ENCODE results near the gene HAUS2.
"Not testable (repeated sequence)": the region's sequence is repeated elsewhere in the genome, so short reads cannot be mapped to it uniquely, and the experiment has no call there.

The HAUS2 gene

DNA sequence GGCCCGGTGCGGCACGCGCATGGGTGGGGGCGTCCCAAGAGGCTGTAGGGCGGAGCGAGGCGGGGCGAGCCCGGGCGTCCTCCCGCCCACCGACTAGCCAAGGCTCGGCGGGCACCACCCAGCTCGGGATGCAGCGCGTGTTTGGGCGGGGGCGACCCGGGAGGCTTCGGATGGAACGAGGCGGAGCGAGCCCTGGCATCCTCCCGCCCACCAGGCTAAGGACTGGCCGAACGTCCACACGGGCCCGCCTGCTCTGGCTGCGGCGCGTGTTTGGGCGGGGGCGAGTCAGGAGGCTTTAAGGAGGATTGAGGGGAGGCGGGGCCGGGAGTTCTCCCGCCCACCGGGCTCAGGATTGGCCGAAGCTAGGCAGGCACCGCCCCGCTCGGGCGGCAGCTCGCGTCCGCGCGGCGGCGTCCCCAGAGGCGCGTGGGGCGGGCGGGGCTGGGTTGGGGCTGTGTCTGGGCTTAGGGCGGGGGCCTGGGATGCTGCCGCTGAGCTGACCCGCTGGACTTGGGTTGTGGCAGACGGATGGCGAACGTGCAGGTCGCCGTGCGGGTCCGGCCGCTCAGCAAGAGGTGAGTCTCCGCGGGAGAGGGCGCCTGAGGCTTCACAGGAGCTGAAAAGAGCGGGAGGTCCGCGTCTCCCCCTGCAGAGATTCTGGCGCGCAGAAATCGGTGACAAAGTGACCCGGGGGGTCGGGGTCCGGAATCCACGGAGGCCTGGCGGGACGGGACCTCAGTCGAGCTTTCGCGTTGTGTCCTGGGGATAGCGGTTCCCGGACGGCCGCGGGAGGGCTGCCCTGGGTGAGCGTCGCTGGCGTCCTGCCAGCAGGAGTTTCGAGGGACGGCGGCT, 26.8 kb downstream of the HAUS2 start, which contains the start of gene STARD9:
Gene STARD9 (plus strand): TSS at position 419 of the 852 bp plus-strand sequence. CDS start 110 bp downstream, at position 529.
- DNase-seq (ENCODE audit: low read depth in 1 of 2, low spot score in 1 of 2) = peak; percentile 84 to 91

DNA sequence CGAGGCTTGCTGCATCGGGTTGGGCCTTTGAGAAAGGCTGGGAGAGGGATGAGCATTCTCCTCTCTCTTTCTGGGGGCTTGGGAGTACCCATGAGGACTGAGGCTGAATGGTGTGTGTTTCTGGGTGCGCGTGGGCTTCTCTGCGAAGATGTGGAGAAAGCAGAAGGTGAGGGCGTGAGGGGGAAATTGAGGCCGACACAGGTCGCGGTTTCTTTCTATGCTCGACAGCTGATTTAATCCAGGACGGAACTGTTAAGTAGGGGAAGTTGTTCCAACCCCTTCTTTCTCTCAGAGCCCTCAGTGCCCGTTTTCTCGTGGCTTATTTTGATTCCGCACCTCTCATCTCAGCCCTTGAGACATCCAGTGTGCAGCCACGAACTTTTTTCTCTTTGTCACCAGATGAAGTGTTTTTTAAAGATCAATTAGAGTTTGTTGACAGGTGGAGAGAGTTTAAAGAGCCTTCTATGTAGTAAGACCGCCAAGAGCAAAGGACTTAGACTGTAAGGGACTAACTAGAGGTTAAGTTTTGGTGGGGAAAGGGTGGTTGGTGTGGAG, 27.5 kb downstream of the HAUS2 start:
- DNase-seq (ENCODE audit: low read depth in 1 of 2, low spot score in 1 of 2) = no peak

DNA sequence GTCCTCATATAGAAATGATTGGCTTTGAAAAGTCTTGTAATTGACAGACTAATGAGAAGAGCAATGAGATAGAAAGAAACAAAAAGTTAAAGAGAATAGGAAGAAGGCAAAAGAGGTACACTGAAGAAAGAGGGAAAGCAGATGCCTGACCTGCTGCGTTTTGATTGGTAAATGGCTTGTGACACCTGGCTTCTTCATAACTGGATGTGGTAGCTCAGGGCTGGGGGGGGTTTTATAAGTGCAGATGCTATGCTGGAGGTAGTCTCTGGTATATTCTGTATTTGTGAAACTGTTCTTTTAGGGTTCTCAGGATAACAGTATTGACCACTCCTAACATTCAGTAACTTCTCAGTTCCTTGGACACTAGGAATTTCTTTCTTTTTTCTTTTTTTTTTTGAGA, 28.1 kb downstream of the HAUS2 start:
- no peak for DNase-seq (ENCODE audit: low read depth in 1 of 2, low spot score in 1 of 2)

DNA sequence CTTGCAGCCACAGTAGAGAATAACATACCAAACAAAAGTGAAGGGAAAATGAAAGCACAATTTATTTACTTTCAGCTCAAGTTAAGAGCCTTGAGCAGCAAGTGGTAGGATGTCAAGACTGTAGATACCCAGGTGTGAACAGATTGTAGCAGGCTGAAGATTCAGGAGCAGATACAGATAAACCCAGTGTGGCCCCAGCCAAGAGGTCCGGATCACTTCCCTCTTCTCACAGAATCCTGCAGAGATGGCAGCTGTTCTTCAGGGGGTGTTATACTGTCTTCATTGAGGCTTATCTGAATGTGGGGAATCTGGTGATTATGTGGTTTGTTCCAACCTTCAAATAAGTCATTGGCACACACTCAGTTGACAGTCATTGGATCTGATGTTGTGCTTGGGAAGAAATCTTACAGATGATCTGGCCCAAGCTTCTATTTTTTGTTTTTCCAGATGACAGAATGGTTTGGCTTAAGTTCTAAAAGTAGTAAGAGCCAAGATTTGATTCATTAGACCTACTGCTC, 28.9 kb downstream of the HAUS2 start:
- DNase-seq (ENCODE audit: low read depth in 1 of 2, low spot score in 1 of 2) = no peak

DNA sequence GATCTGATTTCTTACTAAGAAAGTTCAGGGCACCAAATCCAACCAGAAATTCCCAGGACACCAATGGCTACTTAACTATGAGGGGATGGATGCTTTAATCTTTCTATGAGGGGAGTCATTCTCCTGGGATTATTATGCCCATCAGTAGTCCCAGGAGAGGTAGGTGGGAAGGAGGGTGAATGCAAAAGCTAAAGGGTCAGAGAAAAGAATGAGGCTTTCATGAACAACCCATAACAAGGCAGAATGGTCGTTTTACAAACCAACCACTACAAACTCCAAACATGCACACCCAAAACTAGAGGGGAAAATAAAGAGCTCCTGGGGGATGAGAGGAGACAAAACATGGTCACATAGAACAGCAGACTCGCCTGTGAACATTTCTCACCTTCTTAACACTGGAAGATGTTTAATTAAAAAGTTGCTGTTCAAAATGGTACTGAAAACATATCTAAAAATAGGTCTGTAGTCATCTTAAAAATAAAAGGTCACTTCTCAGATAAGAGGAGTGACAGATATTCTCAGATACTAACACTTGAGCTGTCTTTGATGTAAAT, 30.4 kb downstream of the HAUS2 start:
- no peak for DNase-seq (ENCODE audit: low read depth in 1 of 2, low spot score in 1 of 2)

DNA sequence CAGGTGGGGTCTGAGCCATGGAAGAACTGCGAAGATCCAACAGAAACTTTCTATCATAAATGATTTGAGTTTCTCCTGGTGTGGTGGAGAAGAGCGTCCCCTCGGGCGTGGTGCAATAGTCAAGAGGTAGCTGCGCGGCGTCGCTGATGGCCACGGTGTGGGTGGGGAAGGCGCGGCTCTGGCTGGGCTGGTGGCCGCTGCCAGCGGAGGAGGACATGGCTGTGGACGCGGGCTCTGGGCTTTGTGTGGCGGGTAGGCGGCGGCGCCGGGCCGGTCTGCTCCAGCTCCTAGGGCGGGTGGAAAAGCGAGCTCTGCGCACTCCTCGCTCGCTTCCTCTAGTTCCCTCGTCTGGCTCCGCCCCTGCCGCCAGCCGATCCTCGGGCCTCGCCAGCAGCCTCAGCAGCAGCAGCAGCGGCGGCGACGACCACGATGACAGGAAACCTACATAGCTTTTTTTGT, 32.7 kb downstream of the HAUS2 start:
- peak; percentile 59 to 61 for DNase-seq (ENCODE audit: low read depth in 1 of 2, low spot score in 1 of 2)

DNA sequence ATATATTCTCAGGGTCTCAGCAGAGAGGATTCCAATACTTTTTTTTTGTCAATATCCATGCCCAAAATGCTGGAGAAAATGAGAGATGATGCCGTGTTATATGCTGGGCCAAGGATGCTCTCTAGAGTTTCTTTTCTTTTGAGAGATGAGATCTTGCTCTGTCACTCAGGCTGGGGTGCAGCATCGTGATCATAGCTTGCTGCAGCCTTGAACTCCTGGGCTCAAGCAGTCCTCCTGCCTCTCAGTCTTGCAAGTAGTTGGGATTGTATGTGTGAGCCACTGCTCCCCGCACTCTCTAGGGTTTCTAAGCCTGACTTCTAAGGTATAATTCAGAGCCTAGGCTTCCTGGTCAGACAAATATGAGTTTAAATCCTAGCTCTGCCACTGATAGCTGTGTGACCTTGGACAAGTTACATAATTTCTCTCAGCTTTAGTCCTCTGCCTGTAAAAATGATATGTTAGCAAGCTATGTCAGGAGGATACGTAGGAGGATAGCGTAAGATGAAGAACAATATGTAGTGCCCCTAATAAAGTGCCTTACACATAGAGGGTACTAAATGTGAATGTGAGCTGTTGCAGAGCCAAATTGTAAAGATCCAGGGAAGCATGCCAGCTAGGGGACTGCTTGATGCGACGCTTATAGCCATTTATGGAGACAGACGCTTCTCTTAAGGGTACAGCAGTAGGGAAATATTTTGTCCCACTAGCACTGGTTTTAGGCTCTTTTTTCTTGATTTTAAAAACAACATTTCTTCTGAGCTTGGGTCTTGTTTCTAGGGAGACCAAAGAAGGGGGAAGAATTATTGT, 34.1 kb downstream of the HAUS2 start:
- no peak for DNase-seq (ENCODE audit: low read depth in 1 of 2, low spot score in 1 of 2)

DNA sequence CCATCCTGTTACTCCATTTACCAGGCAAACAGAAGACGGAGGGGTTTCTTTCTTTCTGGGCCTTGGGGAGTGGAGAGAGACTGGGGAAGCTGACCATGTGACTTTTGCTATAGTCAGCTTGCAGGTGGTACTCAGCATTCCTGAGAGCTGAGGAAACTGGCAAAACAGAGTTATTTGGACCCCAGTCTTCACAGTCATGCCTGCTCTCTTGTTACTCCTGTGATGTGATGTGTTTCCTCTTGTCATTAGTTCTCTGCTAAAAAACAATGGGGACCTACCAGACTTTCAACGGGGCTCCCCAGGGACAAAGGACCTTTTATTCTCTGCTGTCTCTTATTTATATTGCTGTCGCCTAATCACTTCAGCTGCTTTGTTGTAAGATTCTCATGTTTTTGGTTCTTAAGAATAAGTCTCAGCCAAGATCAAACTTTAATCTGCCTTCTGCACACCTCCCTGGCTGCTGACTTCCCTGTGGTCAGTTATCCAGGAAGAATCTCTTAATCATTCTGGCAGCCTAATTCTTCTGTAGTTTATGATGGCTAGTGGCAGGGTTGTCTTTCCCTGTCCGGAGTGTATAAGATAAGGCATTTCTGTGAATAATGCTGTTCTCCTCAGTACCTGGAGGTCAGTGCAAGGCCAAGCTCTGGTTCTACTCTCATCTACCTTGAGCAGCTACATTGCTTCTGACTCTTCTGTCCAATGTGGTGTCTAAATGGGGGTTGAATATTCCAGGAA, 35.6 kb downstream of the HAUS2 start:
- no peak for DNase-seq (ENCODE audit: low read depth in 1 of 2, low spot score in 1 of 2)

DNA sequence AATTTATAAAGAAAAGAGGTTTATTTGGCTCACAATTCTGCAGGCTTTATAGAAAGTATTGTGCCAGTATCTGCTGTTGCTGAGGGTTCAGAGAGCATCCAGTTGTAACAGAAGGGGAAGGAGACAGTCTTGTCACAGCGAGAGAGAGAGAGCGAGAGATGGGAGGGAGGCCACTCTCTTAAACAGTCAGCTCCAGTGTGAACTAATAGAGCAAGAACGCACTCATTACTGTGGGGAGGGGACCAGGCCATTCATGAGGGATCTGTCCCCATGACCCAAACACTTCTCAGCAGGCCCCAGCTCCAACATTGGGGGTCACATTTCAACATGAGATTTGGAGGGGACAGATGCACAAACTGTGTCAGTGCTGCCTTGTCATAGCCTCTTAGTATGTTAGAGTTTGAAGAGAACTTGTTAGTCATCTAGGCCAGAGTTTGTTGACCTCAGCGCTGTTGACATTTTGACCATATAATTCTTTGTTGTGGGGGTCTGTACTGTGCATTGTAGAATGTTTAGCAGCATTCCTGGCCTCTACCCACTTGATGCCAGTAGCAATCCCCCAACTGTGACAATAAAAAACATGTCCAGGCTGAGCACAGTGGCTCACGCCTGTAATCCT, 42.1 kb downstream of the HAUS2 start:
- DNase-seq (ENCODE audit: low read depth in 1 of 2, low spot score in 1 of 2) = no peak

DNA sequence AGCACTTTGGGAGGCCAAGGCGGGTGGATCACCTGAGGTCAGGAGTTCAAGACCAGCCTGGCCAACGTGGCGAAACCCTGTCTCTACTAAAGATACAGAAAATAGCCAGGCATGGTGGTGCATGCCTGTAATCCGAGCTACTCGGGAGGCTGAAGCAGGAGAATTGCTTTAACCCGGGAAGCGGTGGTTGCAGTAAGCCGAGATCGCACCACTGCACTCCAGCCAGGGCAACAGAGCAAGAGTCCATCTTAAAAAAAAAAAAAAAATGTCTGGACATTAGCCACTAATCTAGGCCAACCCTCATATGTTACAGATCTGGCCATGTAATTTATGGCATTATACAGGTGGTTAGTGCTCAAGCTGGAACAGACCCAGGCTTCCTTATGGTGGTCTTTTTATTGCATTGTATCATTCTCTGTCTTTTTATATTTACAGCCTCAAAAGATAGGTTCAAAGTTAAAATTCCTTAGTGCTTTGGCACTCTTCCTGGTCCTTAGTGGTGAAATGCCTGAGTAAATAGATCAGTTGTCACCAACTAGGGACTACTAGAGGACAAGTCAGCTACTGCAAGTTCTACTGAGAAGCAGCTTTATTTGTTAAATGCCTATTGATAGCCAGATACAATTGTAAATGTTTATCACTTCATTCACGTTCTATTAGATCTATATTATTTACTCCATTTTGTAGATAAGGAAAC, 42.7 kb downstream of the HAUS2 start:
- DNase-seq (ENCODE audit: low read depth in 1 of 2, low spot score in 1 of 2) = no peak

DNA sequence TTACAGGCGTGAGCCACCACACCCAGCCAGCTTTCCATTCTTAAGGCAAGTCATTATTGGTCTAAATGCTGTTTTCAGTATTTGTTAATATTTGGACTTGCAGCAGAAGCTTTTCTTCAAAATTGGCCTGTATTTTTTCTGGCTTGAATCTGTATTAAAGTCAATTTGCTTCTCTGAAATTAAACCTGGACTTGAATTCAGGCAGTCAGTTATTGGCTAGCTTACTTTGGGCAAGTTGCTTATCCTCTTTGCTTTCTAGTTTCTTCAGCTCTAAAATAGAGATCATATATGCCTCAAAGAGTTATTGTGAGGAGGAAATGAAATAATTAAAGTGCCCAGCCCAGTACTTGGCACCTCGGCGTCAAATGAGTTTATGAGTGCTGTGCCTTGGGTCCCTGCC, 44.1 kb downstream of the HAUS2 start:
- no peak for DNase-seq (ENCODE audit: low read depth in 1 of 2, low spot score in 1 of 2)

DNA sequence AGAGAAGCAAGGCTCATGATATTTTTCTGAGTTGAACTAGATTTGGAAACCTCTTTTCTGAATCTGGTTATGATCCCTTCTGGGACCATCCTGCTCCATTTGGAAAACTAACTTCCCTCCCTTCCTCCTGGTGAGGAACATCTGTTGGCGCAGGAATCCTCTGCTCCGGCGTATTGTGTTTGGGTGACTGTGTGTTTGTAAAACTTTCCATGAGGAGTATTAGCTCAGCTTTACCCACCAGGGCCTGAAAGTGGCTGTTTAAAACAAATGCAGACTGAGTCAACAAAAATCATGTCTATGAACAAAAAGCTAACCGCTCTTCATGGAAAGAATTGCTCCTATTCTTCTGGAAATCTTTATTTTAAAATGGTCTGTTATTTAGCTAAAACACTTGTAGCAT, 44.5 kb downstream of the HAUS2 start:
- no peak for DNase-seq (ENCODE audit: low read depth in 1 of 2, low spot score in 1 of 2)

DNA sequence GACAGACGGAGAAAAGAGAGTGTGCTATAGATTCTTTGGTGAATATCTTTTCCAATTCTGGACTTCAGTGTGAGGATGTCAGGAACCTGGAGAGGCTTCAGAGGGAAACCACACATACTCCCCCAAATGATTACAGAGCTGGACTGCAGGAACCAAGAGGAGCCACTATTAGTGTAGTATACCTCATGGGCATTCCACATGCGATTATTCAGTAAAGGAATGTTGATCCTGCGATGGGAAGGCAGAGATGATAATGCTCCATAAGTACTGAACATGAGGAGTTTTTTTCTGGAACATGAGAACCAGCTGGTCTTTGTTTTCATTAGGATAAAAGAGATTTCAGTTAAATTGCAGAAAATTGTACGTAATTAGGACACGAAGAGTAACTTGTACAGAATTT, 45.5 kb downstream of the HAUS2 start:
- no peak for DNase-seq (ENCODE audit: low read depth in 1 of 2, low spot score in 1 of 2)

DNA sequence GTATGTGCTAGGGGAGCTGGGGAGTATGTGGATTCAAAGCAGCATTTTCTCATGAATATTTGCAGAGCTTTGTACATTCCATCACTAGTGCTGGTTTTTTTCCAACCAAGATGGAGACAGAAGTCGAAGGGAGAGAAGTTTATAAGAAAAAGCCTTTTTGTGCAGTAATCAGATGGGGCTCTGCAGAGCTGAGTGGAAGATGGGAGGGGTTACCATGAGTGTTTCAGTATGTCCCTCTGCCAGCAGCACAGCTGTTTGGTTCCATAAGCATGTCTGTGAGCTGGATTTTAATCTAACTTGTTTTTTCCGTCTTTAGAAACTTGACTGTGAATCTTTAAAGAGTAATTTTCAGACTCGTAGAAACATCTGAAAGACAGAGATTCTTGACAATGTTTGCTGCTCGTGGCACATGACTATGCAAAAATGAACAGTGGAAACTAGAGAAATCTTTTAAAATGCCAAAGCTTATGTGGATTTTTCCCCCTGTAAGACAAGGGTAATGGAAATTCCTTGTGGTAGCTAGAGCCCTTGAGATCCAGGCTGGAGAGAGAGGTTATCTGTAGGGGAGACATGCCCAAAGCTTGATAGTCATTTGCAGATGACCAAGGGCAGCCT, 47.1 kb downstream of the HAUS2 start:
- DNase-seq (ENCODE audit: low read depth in 1 of 2, low spot score in 1 of 2) = no peak

DNA sequence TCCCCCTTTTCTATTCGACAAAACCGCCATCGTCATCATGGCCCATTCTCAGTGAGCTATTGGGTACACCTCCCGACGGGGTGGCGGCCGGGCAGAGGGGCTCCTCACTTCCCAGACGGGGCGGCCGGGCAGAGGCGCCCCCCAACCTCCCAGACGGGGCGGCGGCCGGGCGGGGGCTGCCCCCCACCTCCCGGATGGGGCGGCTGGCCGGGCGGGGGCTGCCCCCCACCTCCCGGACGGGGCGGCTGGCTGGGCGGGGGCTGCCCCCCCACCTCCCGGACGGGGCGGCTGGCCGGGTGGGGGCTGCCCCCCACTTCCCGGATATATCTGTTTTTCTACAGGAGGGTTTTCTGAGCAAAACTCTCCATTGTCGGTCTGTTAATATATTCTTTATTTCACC, 52.7 kb downstream of the HAUS2 start:
- not testable (repeated sequence) for DNase-seq (ENCODE audit: low read depth in 1 of 2, low spot score in 1 of 2)

DNA sequence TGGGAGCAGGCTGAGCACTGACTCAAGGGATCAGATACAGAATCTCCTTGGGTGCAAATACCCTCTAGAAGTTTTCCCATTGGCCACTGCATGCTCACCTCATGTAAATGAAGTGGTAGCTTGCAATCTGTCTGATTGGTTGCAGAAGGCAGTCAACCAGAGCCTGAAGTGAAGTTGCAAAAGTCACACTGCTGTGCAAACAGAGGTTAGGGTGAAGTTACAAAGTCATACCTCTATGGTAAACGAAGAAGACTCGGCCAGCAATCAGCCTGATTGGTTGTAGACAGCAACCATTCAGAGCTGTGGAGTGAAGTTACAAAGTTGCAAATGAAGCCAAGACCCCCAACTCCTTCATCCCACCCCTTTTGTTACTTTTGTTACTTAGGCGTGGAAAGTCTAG, 53.9 kb downstream of the HAUS2 start:
- no peak for DNase-seq (ENCODE audit: low read depth in 1 of 2, low spot score in 1 of 2)

DNA sequence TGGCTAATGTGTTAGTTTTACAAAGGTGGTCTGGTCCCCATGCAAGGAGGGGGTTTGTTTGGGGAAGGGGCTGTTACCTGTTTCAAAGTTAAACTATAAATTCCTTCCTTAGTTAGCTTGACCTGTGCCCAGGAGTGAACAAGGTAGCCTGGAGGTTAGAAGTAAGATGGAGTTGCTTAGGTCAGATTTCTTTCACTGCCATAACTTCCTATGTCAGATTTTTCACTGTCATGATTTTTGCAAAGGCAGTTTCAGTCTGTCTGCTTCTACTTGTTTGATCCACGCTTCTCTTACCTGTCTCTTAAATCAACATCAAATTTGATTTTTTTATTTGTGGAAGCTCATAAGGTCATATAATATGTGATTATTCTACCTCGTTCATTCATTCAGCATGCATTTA, 55.3 kb downstream of the HAUS2 start:
- DNase-seq (ENCODE audit: low read depth in 1 of 2, low spot score in 1 of 2) = no peak

DNA sequence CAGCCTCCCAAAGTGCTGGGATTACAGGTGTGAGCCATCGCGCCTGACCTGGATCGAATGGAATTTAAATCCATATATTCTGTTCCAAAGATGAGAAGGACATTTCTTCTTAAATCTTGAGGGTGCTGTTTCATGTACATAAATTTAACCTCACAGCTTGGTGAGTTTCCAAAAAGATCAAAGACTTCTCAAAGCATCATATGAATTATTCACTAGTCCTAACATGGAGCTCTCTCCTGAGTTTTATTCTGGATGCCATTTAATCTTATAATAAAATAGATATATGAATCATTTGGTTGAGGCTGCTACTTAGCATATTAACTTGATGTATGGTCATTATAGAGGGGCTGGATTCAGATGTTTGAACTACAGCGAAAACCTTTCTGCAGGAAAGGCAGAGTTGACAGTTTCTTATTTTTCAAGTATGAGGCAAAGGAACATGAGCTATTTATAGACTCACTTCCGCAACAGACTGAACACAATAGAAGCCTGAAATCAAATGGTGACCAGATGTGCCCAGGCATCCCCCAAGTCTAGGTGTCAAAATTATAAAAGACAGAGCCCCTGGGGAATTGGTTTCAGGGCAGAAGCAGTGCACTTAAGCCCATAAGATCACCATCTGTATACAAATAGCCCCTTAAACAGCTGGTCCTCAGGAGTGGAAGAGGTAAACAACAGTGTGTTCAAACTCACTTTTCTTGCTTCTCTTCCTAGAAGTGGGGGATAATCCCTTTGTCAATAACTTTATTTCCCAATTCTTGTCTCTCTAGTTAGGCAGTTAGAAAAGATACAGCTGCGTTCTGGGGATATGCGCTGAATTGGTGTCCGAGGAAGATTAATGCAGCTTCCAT, 56.5 kb downstream of the HAUS2 start:
- DNase-seq (ENCODE audit: low read depth in 1 of 2, low spot score in 1 of 2) = no peak
